Measurements from ENCODE around the gene MTMR1. TPM values are rescaled to one million over a fixed set of nuclear protein-coding genes. Genes with fewer than 3 reads are reported as not detected.
A peak's percentile ranks its signal among the peaks of the same experiment; 100 is the strongest.

Gene MTMR1
- total RNA-seq (2014; rRNA removed; shearing (Covaris generic)), result 17.0 and 17.5 TPM in 2 replicates

DNA sequence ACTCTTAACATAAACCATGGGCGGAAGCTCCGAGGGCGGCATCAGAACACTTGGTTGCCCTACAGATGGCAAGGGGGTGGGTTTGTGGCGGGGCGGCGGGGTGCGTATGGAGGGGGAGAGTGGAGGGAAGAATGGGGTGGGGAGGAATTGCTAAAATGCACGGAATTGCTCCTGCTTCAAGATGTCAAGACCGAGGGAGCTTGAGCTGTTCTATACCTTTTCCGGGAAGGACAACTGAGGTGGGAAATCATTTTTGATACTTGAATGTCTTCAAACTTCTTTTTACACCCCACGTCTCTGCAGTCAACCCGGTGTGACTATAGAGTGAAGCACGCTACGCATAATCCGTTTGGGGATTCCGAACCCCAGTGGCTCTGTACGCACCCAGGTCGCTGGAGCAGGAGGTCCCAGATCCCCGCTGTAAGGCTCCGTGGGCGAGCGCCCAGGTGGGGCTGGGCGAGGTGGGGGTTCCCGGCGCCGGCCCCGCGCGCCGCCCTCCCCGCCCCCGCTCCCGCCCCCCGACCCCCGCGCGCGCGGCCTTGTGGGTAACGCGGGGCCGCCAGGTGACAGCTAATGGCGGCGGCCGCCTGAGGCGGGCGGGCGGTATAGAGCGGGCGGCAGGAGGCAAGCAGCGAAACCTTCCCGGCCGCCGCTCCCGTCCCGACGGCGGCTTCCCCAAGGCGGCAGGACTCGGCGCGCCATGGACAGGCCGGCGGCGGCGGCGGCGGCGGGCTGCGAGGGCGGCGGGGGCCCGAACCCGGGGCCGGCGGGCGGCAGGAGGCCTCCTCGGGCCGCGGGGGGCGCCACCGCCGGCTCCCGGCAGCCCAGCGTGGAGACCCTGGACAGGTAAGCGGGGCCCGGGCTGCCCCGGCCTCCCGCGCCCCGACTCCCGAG is at the start of gene MTMR1:
MTMR1 (plus strand) TSS at position 566 of the 894 bp plus-strand sequence; CDS start at position 701, 135 bp downstream.
- no peaks in the 10 kb centered on the region for H3K27me3 ChIP-seq (replicated peaks)
- peaks cover 36% of the 10 kb centered on the region for H3K4me1 ChIP-seq (replicated peaks)
- peak within 1 kb of the TSS; percentile 47 for H3K4me3 ChIP-seq
- H3K9me3 ChIP-seq (replicated peaks), result peaks cover 6% of the 10 kb centered on the region; the same call in 1 of the 2 replicates
- no peak for DNase-seq (ENCODE audit: low read depth in 1 of 2, low spot score in 2 of 2)
- no peaks in the 10 kb centered on the region for H3K36me3 ChIP-seq
- peak within 1 kb of the TSS; percentile 89 for H3K27ac ChIP-seq

DNA sequence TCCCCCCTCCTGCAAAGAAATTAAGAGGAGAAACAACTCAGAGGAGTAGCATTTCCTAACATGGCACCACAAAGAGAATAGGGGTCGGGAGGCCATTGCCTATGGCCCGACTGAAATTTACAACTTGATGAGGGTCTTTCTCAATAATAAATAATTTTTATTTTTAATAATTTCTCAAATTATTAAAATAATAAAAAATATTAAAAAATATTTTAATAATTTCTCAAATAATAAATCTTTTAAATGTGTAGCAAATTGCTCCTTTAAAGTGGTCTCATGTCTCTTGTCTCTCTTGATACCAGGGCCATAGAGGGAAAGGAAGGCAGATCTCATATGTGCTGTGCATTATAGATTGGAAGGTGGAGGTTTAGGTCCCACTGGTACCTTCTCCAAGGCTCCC is 49.2 kb upstream of the MTMR1 start:
- H3K4me1 ChIP-seq (replicated peaks), result no peaks in the 10 kb centered on the region
- no peaks in the 10 kb centered on the region for H3K9me3 ChIP-seq (replicated peaks)
- no peak overlapping the region for H3K4me3 ChIP-seq
- no peaks in the 10 kb centered on the region for H3K36me3 ChIP-seq
- no peaks in the 10 kb centered on the region for H3K27me3 ChIP-seq (replicated peaks)
- no peak for DNase-seq (ENCODE audit: low read depth in 1 of 2, low spot score in 2 of 2)
- no peak overlapping the region for H3K27ac ChIP-seq

DNA sequence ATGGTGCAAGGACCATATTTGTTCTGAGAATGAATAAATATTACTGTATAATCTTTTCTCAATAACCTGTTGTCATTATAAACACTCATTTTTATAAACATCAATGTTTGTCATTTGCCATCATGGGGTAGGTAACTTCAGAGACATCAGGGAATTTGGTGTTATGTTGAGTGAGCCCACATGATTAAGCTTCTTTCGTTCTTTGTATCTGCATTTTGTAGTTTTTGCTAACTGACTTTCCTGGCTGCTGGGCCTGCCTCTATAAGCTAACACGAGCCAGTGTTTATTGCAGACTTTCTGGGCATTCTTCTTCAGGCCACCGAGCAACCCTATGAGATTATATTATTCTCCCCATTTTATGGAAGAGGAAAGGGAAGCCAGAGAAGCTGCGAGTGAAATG is 48.8 kb upstream of the MTMR1 start:
- Histone ChIP-seq H3K27me3 (replicated peaks) (no peaks in the 10 kb centered on the region), H3K4me1 (replicated peaks) (no peaks in the 10 kb centered on the region), H3K4me3 (no peak overlapping the region), H3K27ac (no peak overlapping the region), H3K36me3 (no peaks in the 10 kb centered on the region), H3K9me3 (replicated peaks) (no peaks in the 10 kb centered on the region)
- no peak for DNase-seq (ENCODE audit: low read depth in 1 of 2, low spot score in 2 of 2)

DNA sequence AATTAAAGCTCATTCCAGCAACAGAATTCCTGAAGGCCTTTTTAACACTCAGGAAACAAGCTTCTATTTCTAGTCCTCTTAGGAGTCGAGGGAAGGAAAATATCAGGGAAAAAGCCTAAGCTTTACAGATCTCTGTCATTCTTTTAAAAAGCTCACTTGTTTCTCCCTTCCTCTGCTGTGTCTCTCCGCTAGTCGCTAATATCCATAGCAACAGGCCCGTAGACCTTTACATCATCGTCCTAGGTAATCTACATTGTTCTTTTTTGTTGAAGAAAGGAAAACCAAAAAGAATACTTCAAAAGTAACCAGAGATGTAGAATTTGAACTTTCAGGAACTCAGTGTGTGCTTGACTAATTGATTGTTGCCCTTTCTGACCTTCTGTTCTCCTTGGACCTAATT is 45.9 kb upstream of the MTMR1 start:
- H3K4me1 ChIP-seq (replicated peaks), result no peaks in the 10 kb centered on the region
- H3K36me3 ChIP-seq, result no peaks in the 10 kb centered on the region
- no peak for DNase-seq (ENCODE audit: low read depth in 1 of 2, low spot score in 2 of 2)
- H3K27me3 ChIP-seq (replicated peaks), result no peaks in the 10 kb centered on the region
- H3K9me3 ChIP-seq (replicated peaks), result no peaks in the 10 kb centered on the region
- H3K4me3 ChIP-seq, result no peak overlapping the region
- no peak overlapping the region for H3K27ac ChIP-seq

DNA sequence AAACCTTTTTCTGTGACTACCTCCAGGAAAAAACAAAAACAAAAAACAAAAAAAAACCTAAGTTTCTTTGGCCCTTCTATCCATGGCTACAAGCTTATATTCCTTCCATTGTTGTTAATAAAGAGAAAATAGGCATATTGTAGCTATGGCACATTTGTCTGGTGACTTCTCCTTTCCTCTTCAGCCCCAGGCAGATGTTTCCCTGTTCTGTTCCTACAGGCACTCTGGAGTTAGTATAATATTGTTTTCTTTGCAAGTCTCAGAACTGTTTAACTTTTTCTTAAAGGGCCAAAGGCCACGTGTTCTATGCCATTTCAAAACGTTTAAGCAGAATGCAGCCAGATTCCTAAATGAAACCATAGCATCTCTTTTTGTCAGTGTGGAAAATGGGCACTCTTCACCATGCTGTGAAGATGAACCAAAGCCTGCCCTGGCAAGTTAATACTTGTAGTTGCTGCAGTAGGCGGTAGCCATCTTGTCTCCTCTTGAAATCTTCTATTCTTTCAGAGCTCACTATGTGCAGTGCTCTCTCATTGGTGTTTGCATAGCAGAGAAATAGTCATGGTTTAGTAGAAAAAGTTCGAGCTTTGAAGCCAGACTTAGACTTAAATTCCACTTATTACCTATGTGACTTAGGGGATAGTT is 44.8 kb upstream of the MTMR1 start:
- no peak for DNase-seq (ENCODE audit: low read depth in 1 of 2, low spot score in 2 of 2)
- H3K4me1 ChIP-seq (replicated peaks), result no peaks in the 10 kb centered on the region
- no peaks in the 10 kb centered on the region for H3K36me3 ChIP-seq
- no peaks in the 10 kb centered on the region for H3K27me3 ChIP-seq (replicated peaks)
- H3K4me3 ChIP-seq, result no peak overlapping the region
- H3K9me3 ChIP-seq (replicated peaks), result no peaks in the 10 kb centered on the region
- no peak overlapping the region for H3K27ac ChIP-seq

DNA sequence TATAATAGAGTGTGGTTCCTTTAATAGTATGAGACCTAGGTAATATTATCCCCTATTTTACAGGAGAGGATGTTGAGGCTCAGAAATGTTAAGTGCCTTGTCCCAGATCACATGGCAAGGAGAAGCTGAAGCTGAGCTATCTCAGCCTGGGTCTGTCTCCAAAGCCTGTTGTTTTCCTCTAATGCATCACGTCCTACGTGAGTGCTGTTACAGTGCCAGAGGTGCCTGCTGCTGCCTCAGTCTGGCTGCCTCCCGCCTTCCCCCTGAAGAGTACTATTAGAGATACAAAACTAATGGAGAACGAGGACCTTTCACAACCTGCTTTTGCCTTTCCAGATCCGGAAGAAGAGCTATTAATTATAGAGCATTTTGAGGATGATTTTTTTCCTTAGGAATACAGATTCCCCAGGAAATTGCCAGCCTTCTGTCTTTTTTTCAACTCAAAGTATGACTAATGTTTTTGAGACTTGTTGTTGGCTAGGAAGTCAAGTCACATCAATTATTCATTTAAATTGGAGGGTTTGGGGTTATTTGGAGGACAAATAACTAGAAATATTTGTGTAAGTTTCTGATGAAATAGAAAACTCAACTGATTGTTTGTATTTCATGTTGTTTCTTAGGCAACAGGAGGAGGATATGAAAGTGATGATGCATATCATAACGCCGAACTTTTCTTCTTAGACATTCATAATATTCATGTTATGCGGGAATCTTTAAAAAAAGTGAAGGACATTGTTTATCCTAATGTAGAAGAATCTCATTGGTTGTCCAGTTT is 43.9 kb upstream of the MTMR1 start:
- no peak for DNase-seq (ENCODE audit: low read depth in 1 of 2, low spot score in 2 of 2)
- no peaks in the 10 kb centered on the region for H3K9me3 ChIP-seq (replicated peaks)
- H3K36me3 ChIP-seq, result no peaks in the 10 kb centered on the region
- H3K27me3 ChIP-seq (replicated peaks), result no peaks in the 10 kb centered on the region
- no peak overlapping the region for H3K27ac ChIP-seq
- H3K4me3 ChIP-seq, result no peak overlapping the region
- no peaks in the 10 kb centered on the region for H3K4me1 ChIP-seq (replicated peaks)

DNA sequence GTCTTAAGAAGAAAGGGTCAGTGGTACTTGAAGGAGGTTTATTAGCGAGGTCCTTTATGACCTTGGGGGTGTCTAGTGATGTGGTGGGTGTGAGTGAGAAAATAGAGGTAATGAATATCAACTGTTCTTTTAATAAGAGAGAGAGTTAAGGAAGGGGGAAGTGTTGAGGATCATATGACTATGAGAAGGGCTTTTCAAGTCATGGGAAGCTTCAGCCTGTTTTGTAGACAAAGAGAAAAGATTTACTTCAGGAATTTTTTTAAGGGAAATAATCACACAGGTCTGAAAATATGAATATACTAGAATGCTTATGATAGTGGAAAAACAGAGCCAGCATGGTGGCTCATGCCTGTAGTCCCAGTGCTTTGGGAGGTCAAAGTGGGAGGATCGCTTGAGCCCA is 41.3 kb upstream of the MTMR1 start:
- Histone ChIP-seq H3K4me1 (replicated peaks) (no peaks in the 10 kb centered on the region), H3K9me3 (replicated peaks) (no peaks in the 10 kb centered on the region), H3K27me3 (replicated peaks) (no peaks in the 10 kb centered on the region), H3K4me3 (no peak overlapping the region), H3K27ac (no peak overlapping the region), H3K36me3 (no peaks in the 10 kb centered on the region)
- no peak for DNase-seq (ENCODE audit: low read depth in 1 of 2, low spot score in 2 of 2)

DNA sequence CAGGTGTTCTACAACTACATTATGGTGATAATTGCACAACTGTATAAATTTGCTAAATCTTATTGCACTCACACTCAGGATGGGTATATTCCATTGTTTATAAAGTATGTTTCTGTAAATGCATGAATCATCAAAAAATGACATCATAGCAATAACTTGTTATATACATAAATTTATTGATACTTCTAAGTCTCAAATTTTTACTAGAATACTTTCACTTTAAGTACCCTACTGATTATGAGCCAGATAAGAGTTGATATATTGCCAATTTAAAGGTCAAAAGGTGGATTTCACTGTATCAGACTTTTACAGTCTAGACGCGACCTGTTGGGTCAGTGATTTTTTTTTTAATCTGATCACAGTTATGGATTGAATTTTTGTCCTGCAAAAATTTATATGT is 37.4 kb upstream of the MTMR1 start:
- H3K4me1 ChIP-seq (replicated peaks), result no peaks in the 10 kb centered on the region
- H3K9me3 ChIP-seq (replicated peaks), result no peaks in the 10 kb centered on the region
- no peak overlapping the region for H3K4me3 ChIP-seq
- no peak for DNase-seq (ENCODE audit: low read depth in 1 of 2, low spot score in 2 of 2)
- no peak overlapping the region for H3K27ac ChIP-seq
- H3K36me3 ChIP-seq, result no peaks in the 10 kb centered on the region
- no peaks in the 10 kb centered on the region for H3K27me3 ChIP-seq (replicated peaks)

DNA sequence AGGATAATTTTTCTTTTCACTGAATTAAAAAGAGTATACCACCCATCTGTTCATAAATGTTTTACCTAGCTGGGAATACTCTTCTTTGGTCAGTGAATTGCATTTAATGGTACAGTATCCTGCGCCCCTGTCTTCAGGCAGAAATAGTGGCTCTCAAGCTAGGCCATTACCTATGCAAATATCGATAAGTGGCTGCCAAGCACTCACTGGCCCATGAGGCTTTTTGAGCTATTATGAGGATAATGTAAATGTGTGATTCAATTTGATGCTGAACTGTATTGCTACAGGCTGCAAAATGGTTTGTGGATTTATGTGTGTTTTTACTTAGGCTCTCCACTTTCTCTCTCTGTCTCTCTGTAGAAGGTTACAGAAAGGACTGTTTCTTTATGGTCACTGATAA is 30.1 kb upstream of the MTMR1 start:
- Histone ChIP-seq H3K4me1 (replicated peaks) (no peaks in the 10 kb centered on the region), H3K36me3 (0 out of 2 replicates have a peak, but pooled peaks cover 2% of the 10 kb centered on the region), H3K27ac (no peak overlapping the region), H3K9me3 (replicated peaks) (no peaks in the 10 kb centered on the region), H3K4me3 (no peak overlapping the region), H3K27me3 (replicated peaks) (no peaks in the 10 kb centered on the region)
- DNase-seq (ENCODE audit: low read depth in 1 of 2, low spot score in 2 of 2), result no peak

DNA sequence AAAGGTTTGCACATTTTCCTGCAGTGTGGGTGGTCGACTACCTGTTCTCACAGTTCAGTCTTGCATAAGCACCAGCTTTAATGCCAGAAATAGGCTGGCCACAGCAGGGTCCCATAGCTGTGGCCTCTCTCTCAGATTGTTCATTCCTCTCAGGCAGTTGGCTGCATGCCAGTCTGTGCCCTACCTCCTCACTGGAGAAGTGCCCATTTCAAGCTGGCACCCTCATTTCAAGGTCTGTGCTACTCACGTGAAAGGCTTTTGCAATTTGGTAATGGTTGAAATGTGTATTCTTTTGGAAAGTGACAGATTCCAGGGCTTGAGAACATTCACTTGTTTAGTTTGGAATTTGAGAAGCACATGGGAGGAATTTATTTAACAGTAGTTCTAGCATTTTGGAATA is 28.9 kb upstream of the MTMR1 start:
- Histone ChIP-seq H3K9me3 (replicated peaks) (no peaks in the 10 kb centered on the region), H3K4me3 (no peak overlapping the region), H3K4me1 (replicated peaks) (no peaks in the 10 kb centered on the region), H3K27me3 (replicated peaks) (no peaks in the 10 kb centered on the region), H3K36me3 (0 out of 2 replicates have a peak, but pooled peaks cover 2% of the 10 kb centered on the region), H3K27ac (no peak overlapping the region)
- no peak for DNase-seq (ENCODE audit: low read depth in 1 of 2, low spot score in 2 of 2)

DNA sequence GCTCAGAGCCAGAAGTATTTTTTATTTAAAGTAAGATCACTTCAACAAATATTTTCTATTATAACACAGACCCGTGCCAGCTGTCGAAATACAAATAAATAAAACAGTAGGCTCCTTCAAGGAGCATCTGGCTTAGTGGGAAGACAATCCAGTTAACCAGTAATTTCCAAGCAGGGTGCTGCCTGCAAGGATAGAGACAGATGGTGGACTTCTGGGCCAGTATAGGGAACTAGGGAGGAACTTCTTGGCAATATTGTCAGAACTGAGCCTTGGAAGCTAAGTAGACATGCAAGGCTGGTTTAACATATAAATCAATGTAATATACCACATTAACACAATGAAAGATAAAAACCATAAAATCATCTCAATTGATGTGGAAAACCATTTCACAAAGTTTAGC is 17.0 kb upstream of the MTMR1 start:
- Histone ChIP-seq H3K27me3 (replicated peaks) (no peaks in the 10 kb centered on the region), H3K4me1 (replicated peaks) (no peaks in the 10 kb centered on the region), H3K36me3 (no peaks in the 10 kb centered on the region), H3K27ac (no peak overlapping the region), H3K4me3 (no peak overlapping the region), H3K9me3 (replicated peaks) (no peaks in the 10 kb centered on the region)
- no peak for DNase-seq (ENCODE audit: low read depth in 1 of 2, low spot score in 2 of 2)

DNA sequence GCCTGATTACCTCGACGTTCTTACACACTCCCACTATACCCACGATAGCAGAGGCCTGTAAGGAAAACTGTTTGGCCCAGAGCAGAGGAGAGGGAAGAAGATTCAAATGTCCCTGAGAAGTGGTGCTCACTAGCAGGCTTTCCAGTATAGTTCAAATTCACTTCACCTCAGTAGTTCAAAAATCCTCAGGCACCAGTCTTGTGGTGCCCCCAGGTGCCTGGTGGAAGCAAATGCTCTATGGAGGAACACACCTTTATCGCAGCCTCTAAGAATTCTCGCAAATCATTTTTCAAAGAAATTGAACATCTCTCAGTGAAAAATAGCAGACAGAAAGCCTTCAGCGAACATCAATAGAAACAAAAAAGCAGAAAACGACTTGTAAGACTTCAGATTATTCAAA is 12.2 kb upstream of the MTMR1 start:
- no peaks in the 10 kb centered on the region for H3K27me3 ChIP-seq (replicated peaks)
- no peak overlapping the region for H3K4me3 ChIP-seq
- no peak for DNase-seq (ENCODE audit: low read depth in 1 of 2, low spot score in 2 of 2)
- H3K9me3 ChIP-seq (replicated peaks), result no peaks in the 10 kb centered on the region
- no peaks in the 10 kb centered on the region for H3K4me1 ChIP-seq (replicated peaks)
- no peak overlapping the region for H3K27ac ChIP-seq
- H3K36me3 ChIP-seq, result no peaks in the 10 kb centered on the region

DNA sequence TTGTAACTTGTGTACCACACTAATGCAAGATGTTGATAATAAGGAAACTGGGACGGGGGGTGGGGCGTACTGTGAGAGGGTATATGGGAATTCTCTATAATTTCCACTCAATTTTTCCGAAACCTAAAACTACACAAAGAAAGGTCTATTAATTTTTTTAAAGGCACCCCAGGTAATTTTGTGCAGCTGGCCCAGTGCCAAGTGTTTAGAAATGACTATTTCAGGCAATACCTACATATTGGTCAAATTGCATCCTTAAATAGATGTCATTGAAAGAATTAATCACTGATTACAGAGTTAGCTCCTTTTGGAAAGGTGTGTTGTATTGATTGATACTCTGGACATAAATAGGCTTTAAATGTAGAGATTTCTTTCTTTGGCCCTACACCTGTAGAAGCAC is 10.1 kb upstream of the MTMR1 start:
- Histone ChIP-seq H3K4me1 (replicated peaks) (peaks cover 2% of the 10 kb centered on the region), H3K4me3 (no peak overlapping the region), H3K9me3 (replicated peaks) (no peaks in the 10 kb centered on the region), H3K36me3 (no peaks in the 10 kb centered on the region), H3K27ac (no peak overlapping the region), H3K27me3 (replicated peaks) (no peaks in the 10 kb centered on the region)
- DNase-seq (ENCODE audit: low read depth in 1 of 2, low spot score in 2 of 2), result no peak

Data from SJSA1 (cell line).